HG02642 (cell line): ENCODE results near the gene TAS2R60.

Experiments
- ATAC-seq: cut with Tn5 transposase; IDR thresholded peaks from one replicate; pipeline ENCODE4 v1.9.1; 2021; ENCODE audit warnings: mild to moderate bottlenecking; ENCODE audit not compliant: unreplicated experiment, poor library complexity

The TAS2R60 gene

GRCh38 chr7:143436325-143436946 is 6.8 kb upstream of the TAS2R60 start:
- ATAC-seq, result peak; percentile 84

GRCh38 chr7:143437578-143437977 is 5.7 kb upstream of the TAS2R60 start:
- ATAC-seq, result no peak

- ATAC-seq, result no peak
Observed at GRCh38 chr7:143439866-143440265, 3.4 kb upstream of the TAS2R60 start.

GRCh38 chr7:143444063-143444782 is 970 bp downstream of the TAS2R60 start:
- ATAC-seq, result no peak

- no peak for ATAC-seq
Observed at GRCh38 chr7:143444785-143445184, 1.5 kb downstream of the TAS2R60 start.

GRCh38 chr7:143447466-143447865 is 4.2 kb downstream of the TAS2R60 start:
- no peak for ATAC-seq

GRCh38 chr7:143448429-143448828 is 5.2 kb downstream of the TAS2R60 start:
- ATAC-seq, result no peak

- no peak for ATAC-seq
Observed at GRCh38 chr7:143449793-143450192, 6.5 kb downstream of the TAS2R60 start.

GRCh38 chr7:143451122-143451521 is 7.9 kb downstream of the TAS2R60 start:
- ATAC-seq, result no peak

GRCh38 chr7:143451746-143452145 is 8.5 kb downstream of the TAS2R60 start:
- no peak for ATAC-seq

- ATAC-seq, result no peak
Observed at GRCh38 chr7:143452495-143452894, 9.2 kb downstream of the TAS2R60 start.

- no peak for ATAC-seq
Observed at GRCh38 chr7:143454091-143454680, 10.9 kb downstream of the TAS2R60 start.

GRCh38 chr7:143455491-143455890 is 12.2 kb downstream of the TAS2R60 start:
- ATAC-seq, result no peak

- ATAC-seq, result no peak
Observed at GRCh38 chr7:143455942-143456341, 12.7 kb downstream of the TAS2R60 start.

GRCh38 chr7:143456992-143457793 is 13.9 kb downstream of the TAS2R60 start:
- no peak for ATAC-seq

- no peak for ATAC-seq
Observed at GRCh38 chr7:143458263-143458662, 15.0 kb downstream of the TAS2R60 start.

- no peak for ATAC-seq
Observed at GRCh38 chr7:143458681-143459080, 15.4 kb downstream of the TAS2R60 start.

GRCh38 chr7:143459359-143459758 is 16.1 kb downstream of the TAS2R60 start:
- ATAC-seq, result no peak

- no peak for ATAC-seq
Observed at GRCh38 chr7:143460271-143460979, 17.2 kb downstream of the TAS2R60 start.

GRCh38 chr7:143462045-143462444 is 18.8 kb downstream of the TAS2R60 start:
- no peak for ATAC-seq
